OCI-LY3 (cell line): Measurements from ENCODE around the gene CSKMT.
"Not testable (repeated sequence)": the region's sequence is repeated elsewhere in the genome, so short reads cannot be mapped to it uniquely, and the experiment has no call there.

Experiments
- H2AFZ ChIP-seq: fragments of 200-600, 300-600 bp; shearing (Covaris generic); 2 replicates; pipeline ENCODE4 v1.6.0; 2014; ENCODE audit warnings: antibody characterized with exemption, low read depth, low read length
- H3K27ac ChIP-seq: fragments of 200-600, 300-600 bp; sonication (generic); 2 replicates; pipeline ENCODE4 v1.5.1; 2014; ENCODE audit warnings: mild to moderate bottlenecking, low read length, moderate library complexity, mixed read lengths
- H3K27me3 ChIP-seq: fragments of 200-600, 300-600 bp; sonication (generic); 2 replicates; pipeline ENCODE4 v1.6.1; 2014; ENCODE audit warnings: low read depth, low read length, mixed read lengths
- H3K36me3 ChIP-seq: fragments of 200-600, 300-600 bp; sonication (generic); replicated peaks from 2 replicates; pipeline ENCODE3; 2014; ENCODE audit warnings: low read depth, low read length, mixed read lengths
- H3K4me1 ChIP-seq: fragments of 300-600, 200-600 bp; sonication (generic); 2 replicates; pipeline ENCODE4 v1.6.1; 2014; ENCODE audit warnings: low read length, mixed read lengths
- H3K4me2 ChIP-seq: fragments of 200-600, 300-600 bp; sonication (generic); 2 replicates; pipeline ENCODE4 v1.6.1; 2014; ENCODE audit warnings: low read length, mixed read lengths
- H3K4me3 ChIP-seq: fragments of 300-600, 200-600 bp; sonication (generic); 2 replicates; pipeline ENCODE4 v1.5.1; 2014; ENCODE audit warnings: antibody characterized with exemption, mild to moderate bottlenecking, low read length, moderate library complexity
- H3K79me2 ChIP-seq: fragments of 300-600, 200-600 bp; shearing (Covaris generic); 2 replicates; pipeline ENCODE4 v1.6.1; 2014; ENCODE audit warnings: mild to moderate bottlenecking, low read length, mixed read lengths
- H3K9ac ChIP-seq: fragments of 300-600, 200-600 bp; shearing (Covaris generic); 2 replicates; pipeline ENCODE4 v1.6.0; 2014; ENCODE audit warnings: mild to moderate bottlenecking, low read length, moderate library complexity
- H3K9me3 ChIP-seq: fragments of 200-600, 300-600 bp; shearing (Covaris generic); 2 replicates; pipeline ENCODE4 v1.6.1; 2014; ENCODE audit warnings: low read length, mixed read lengths; ENCODE audit not compliant: insufficient read depth
- H4K20me1 ChIP-seq: fragments of 200-600, 300-600 bp; sonication (generic); 2 replicates; pipeline ENCODE4 v1.6.1; 2016; ENCODE audit warnings: low read length, mixed read lengths; ENCODE audit not compliant: insufficient read depth
- EZH2phosphoT487 ChIP-seq: fragments of 200-600 bp; shearing (Covaris generic); IDR thresholded peaks from 2 replicates; pipeline ENCODE4 v1.6.1; 2018; ENCODE audit warnings: antibody characterized with exemption, mixed run types, low read depth
- TF ChIP-seq, protein P1 (sequence below): fragments of 200-600, 300-600 bp; sonication (generic); IDR thresholded peaks from 2 replicates; pipeline ENCODE4 v1.5.1; 2014; ENCODE audit warnings: antibody characterized with exemption, low read length, low read depth

Gene CSKMT, protein sequence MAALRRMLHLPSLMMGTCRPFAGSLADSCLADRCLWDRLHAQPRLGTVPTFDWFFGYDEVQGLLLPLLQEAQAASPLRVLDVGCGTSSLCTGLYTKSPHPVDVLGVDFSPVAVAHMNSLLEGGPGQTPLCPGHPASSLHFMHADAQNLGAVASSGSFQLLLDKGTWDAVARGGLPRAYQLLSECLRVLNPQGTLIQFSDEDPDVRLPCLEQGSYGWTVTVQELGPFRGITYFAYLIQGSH

DNA sequence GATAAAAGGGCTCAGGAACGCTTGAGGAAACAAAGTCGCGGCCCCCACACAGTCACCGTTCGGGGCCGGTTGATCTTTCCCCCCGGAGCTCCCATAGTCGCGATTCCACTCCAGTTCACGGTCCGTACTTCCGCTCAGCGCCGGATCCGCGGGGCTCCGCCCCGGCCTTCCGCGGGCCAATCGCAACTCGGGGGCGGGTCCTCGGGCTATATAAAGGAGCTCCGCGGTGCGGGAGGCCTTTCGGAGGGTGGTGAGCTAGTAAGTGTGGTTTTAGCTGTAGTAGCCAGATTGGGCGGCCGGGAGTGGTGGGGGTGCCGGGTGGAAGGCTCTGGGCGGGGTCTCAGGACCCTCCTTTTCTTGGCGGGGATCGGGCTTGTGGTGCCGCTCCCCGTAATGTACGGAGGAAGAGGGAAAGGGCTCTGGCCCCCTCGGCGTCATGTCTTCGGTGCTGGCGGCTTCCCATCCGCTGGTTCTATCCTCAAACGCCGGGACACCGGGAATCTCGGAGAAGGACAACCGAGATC lies at the start of gene CSKMT, which contains the start of gene C11orf98:
Gene CSKMT (plus strand): TSS at position 238 of the 524 bp plus-strand sequence. CDS start 568 bp downstream, outside the sequence.
Gene C11orf98 (minus strand): TSS at position 136 of the 524 bp plus-strand sequence. CDS start 41 bp downstream, at position 95.
- H4K20me1 ChIP-seq = no peaks in the 10 kb centered on the region

GRCh38 chr11:62615521-62615920 lies 49.6 kb upstream of the CSKMT start:
- peaks cover 16% of the 10 kb centered on the region for H3K36me3 ChIP-seq
- H3K9ac ChIP-seq = no peak overlapping the region
- H3K79me2 ChIP-seq = peaks cover 23% of the 10 kb centered on the region
- no peaks in the 10 kb centered on the region for H4K20me1 ChIP-seq
- H3K9me3 ChIP-seq = no peaks in the 10 kb centered on the region
- H3K4me2 ChIP-seq = no peak overlapping the region
- no peaks in the 10 kb centered on the region for H3K27me3 ChIP-seq
- no peak overlapping the region for H3K27ac ChIP-seq
- peaks cover 13% of the 10 kb centered on the region for H3K4me1 ChIP-seq
- TF ChIP-seq EZH2phosphoT487 = no peak
- TF ChIP-seq, protein P1, sequence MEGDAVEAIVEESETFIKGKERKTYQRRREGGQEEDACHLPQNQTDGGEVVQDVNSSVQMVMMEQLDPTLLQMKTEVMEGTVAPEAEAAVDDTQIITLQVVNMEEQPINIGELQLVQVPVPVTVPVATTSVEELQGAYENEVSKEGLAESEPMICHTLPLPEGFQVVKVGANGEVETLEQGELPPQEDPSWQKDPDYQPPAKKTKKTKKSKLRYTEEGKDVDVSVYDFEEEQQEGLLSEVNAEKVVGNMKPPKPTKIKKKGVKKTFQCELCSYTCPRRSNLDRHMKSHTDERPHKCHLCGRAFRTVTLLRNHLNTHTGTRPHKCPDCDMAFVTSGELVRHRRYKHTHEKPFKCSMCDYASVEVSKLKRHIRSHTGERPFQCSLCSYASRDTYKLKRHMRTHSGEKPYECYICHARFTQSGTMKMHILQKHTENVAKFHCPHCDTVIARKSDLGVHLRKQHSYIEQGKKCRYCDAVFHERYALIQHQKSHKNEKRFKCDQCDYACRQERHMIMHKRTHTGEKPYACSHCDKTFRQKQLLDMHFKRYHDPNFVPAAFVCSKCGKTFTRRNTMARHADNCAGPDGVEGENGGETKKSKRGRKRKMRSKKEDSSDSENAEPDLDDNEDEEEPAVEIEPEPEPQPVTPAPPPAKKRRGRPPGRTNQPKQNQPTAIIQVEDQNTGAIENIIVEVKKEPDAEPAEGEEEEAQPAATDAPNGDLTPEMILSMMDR = no peak
- no peak overlapping the region for H3K4me3 ChIP-seq
- H2AFZ ChIP-seq = no peak overlapping the region

More for the DNA sequence above, at the start of gene CSKMT, which contains the start of gene C11orf98:
- no peaks in the 10 kb centered on the region for H3K9me3 ChIP-seq
- H3K4me2 ChIP-seq = peak within 1 kb of the TSS; percentile 90
- H3K4me3 ChIP-seq = peak within 1 kb of the TSS; percentile 88
- peaks cover 60% of the 10 kb centered on the region for H3K79me2 ChIP-seq
- peaks cover 20% of the 10 kb centered on the region for H3K4me1 ChIP-seq
- H3K9ac ChIP-seq = peak within 1 kb of the TSS; percentile 95
- H3K36me3 ChIP-seq = peaks cover 36% of the 10 kb centered on the region
- no peaks in the 10 kb centered on the region for H3K27me3 ChIP-seq
- H2AFZ ChIP-seq = peak within 1 kb of the TSS; percentile 74
- peak within 1 kb of the TSS; percentile 85 for H3K27ac ChIP-seq
- no peak for TF ChIP-seq EZH2phosphoT487
- TF ChIP-seq, protein P1 = no peak

DNA sequence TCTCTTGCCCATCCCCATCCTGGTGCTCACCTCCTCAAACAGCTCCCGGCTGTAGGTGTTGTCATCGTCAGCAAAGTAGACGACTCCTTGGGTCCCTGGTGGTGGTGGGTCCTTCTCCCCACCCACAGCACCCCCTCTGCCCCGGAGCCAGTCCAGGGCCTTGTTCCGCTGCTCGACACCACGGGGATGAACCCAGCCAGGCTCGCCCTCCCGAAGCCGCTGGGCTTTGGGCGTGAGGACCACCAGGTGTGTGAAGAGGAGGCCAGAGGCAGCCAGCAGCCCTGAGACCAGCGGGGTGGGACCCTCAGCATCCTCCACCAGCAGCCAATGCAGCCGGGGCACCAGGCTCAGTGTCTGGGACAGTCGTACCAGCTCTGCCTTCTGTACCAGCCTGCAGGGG lies 48.2 kb upstream of the CSKMT start:
- not testable (repeated sequence) for H3K4me3 ChIP-seq, H3K9me3 ChIP-seq, H3K27me3 ChIP-seq, H2AFZ ChIP-seq, H4K20me1 ChIP-seq, H3K27ac ChIP-seq, H3K4me1 ChIP-seq, H3K9ac ChIP-seq, H3K4me2 ChIP-seq
- H3K36me3 ChIP-seq = peaks cover 19% of the 10 kb centered on the region
- peaks cover 19% of the 10 kb centered on the region for H3K79me2 ChIP-seq

DNA sequence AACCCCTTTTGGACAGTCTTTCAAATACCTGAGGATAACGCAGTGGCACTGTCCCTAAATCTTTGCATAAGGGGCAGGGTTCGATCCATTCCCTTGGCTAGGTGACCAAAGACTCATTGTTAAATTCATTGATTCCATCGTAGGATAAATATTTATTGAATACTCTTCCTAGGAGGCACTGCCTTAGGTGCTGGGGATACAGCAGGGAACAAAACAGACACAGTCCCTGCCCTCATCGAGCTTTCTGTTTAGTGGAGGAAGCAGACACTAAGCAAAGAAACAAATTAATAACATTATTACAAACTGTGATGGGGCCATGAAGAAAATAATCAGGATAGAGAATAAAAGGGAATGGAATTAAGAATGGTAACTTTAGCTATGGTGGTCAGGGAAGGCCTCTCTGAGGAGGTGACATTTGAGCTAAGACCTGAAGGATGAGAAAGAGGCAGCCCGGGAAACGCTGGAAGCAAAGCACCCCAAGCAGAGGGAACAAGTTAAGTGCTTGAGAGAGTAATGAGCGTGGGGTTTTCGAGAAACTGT lies 44.0 kb upstream of the CSKMT start:
- Histone ChIP-seq H3K4me1 (peaks cover 14% of the 10 kb centered on the region), H3K79me2 (peaks cover 19% of the 10 kb centered on the region), H3K27ac (peak overlapping the region; percentile 77), H3K27me3 (no peaks in the 10 kb centered on the region), H3K4me2 (peak overlapping the region; percentile 100), H3K4me3 (peak overlapping the region; percentile 83), H3K9ac (peak overlapping the region; percentile 87), H4K20me1 (no peaks in the 10 kb centered on the region), H3K9me3 (no peaks in the 10 kb centered on the region), H2AFZ (peak overlapping the region; percentile 6; the same call in 1 of the 2 replicates), H3K36me3 (peaks cover 24% of the 10 kb centered on the region)
- TF ChIP-seq, protein P1 = no peak
